Kidney (tissue), 14 donors: ENCODE results near the gene ZAR1. TPM values are rescaled to one million over a fixed set of nuclear protein-coding genes. Genes with fewer than 3 reads are reported as not detected.
A peak's percentile ranks its signal among the peaks of the same experiment; 100 is the strongest.

Experiments used
- DNase-seq, 5 donors: peaks; one replicate each; pipeline ENCODE4 v3.0.0-alpha.2; 2013 to 2020
- FAIRE-seq: peaks from 2 replicates; lab custom pipeline; 2012; peaks lifted over from hg19 to GRCh38; lab: Jason Lieb, UNC
- H3K27ac ChIP-seq, 2 donors: one replicate each; pipeline ENCODE4 v1.7.0; 2013; ENCODE audit warnings: low read depth in 2 of 2, low read length in 2 of 2, inconsistent platforms in 1 of 2
- H3K27me3 ChIP-seq: one replicate; pipeline ENCODE4 v1.7.1; 2013; ENCODE audit warnings: low read length, inconsistent platforms; ENCODE audit not compliant: control insufficient read depth, insufficient read depth
- H3K36me3 ChIP-seq, 3 donors: one replicate each; pipeline versions ENCODE4 v1.7.0 to v1.7.1; 2013; ENCODE audit warnings: low read length in 3 of 3, control low read depth in 1 of 3, inconsistent platforms in 1 of 3; ENCODE audit not compliant: insufficient read depth in 3 of 3, control insufficient read depth in 2 of 3
- H3K4me1 ChIP-seq, 3 donors: one replicate each; pipeline versions ENCODE4 v1.7.0 to v1.7.1; 2013; ENCODE audit warnings: low read length in 3 of 3, inconsistent platforms in 1 of 3, low read depth in 1 of 3; ENCODE audit not compliant: control insufficient read depth in 2 of 3, insufficient read depth in 2 of 3
- H3K4me3 ChIP-seq, 3 donors: one replicate each; pipeline versions ENCODE4 v1.7.0 to v1.8.1; 2013; ENCODE audit warnings: low read length in 3 of 3, control low read depth in 1 of 3, inconsistent platforms in 1 of 3
- H3K9ac ChIP-seq, 3 donors: one replicate each; pipeline versions ENCODE4 v1.7.0 to v1.7.1; 2013; ENCODE audit warnings: low read length in 3 of 3, control low read depth in 1 of 3, inconsistent platforms in 1 of 3
- H3K9me3 ChIP-seq, 3 donors: one replicate each; pipeline versions ENCODE4 v1.7.0 to v1.7.1; 2013; ENCODE audit warnings: low read length in 3 of 3, control low read depth in 1 of 3, inconsistent platforms in 1 of 3; ENCODE audit not compliant: control insufficient read depth in 2 of 3, insufficient read depth in 1 of 3
- intact Hi-C: fragments of 100-400 bp; cut with DNase I; formaldehyde crosslinking; loops from one replicate; pipeline ENCODE4 v1.11.1; 2022
- polyA plus RNA-seq: library from polyadenylated mRNA; stranded (reverse); fragments of 350-450 nt; fragmentation: Illumina TruSeq; extraction: RNeasy Lipid Tissue Mini Kit (QIAGEN cat#74804); gene quantifications from one replicate; pipeline ENCODE4 v1.2.3, GENCODE V29; 2014; ENCODE audit warnings: low read depth, low replicate concordance; ENCODE audit not compliant: insufficient read depth
- total RNA-seq: library from RNA; stranded (reverse); fragmentation: NEBNext Ultra II Directional; extraction: Animal tissue kit (Norgen Biotek cat#: 25700); gene quantifications from one replicate; pipeline ENCODE4 v1.2.1, GENCODE V29; 2021
- TF ChIP-seq, protein P1 (sequence below): IDR thresholded peaks from 3 replicates; pipeline ENCODE4 v1.5.1; 2012; ENCODE audit warnings: mild to moderate bottlenecking, moderate library complexity, borderline replicate concordance; ENCODE audit not compliant: insufficient read depth; ENCODE audit errors: extremely low read depth
- donor health status: control.
- donor health status: control.
- donor health status: control.
- donor health status: control.
- donor health status: control.
- donor health status: DM: yes; HTN: yes; CAD: no.
- donor health status: Normal renal cell carcinoma (clear cell type).

The ZAR1 gene
- total and polyA plus RNA-seq, 2 donors from 2014 or later, result not detected

DNA sequence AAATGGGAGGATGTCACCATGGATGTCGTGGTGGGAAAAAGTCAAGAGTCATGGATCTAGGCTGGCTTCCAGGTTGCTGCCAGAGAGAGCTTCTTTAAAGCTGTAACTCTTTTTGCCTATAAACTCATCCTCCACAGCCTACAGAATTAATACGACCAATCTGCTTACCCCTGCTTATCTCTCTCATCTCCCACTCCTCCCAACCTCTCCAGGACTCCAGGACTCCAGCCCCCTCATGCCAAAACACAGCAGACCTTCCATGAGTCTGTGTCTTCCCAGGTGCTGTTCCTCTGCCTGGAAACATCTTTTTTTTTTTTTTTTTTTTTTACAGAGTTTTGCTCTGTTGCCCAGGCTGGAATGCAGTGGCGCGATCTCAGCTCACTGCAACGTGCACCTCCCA, 22.2 kb upstream of the ZAR1 start:
- Histone ChIP-seq H3K27ac (no peak overlapping the region), H3K9me3 (no peaks in the 10 kb centered on the region), H3K9ac (no peak overlapping the region), H3K4me3 (no peak overlapping the region), H3K4me1 (no peaks in the 10 kb centered on the region), H3K36me3 (no peaks in the 10 kb centered on the region), H3K27me3 (no peaks in the 10 kb centered on the region)
- peak in 1 of 5 donors; percentile 4 for DNase-seq
- FAIRE-seq, result no peak
- intact Hi-C loops, result no loop called here
- TF ChIP-seq, protein P1, sequence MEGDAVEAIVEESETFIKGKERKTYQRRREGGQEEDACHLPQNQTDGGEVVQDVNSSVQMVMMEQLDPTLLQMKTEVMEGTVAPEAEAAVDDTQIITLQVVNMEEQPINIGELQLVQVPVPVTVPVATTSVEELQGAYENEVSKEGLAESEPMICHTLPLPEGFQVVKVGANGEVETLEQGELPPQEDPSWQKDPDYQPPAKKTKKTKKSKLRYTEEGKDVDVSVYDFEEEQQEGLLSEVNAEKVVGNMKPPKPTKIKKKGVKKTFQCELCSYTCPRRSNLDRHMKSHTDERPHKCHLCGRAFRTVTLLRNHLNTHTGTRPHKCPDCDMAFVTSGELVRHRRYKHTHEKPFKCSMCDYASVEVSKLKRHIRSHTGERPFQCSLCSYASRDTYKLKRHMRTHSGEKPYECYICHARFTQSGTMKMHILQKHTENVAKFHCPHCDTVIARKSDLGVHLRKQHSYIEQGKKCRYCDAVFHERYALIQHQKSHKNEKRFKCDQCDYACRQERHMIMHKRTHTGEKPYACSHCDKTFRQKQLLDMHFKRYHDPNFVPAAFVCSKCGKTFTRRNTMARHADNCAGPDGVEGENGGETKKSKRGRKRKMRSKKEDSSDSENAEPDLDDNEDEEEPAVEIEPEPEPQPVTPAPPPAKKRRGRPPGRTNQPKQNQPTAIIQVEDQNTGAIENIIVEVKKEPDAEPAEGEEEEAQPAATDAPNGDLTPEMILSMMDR, result no peak

DNA sequence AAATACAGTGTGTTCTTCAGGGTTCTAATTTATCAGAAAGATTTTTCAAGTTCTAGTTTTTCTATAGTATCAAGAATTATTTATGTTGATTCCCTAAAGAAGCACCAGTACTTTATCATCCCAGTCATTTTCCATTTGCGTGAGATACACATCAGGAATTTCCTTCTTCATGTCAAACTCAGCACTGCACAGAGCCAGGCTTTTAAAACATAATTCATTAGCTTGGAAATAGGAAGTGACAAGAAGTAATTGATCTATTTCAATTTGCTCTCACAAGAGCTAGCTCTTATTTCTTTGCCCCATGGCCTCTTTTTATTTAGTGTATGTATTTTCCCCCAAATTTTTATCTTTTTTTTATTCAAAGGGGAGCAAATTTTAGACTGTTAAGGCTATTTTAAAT, 19.9 kb upstream of the ZAR1 start:
- Histone ChIP-seq H3K9ac (no peak overlapping the region), H3K36me3 (no peaks in the 10 kb centered on the region), H3K4me1 (no peaks in the 10 kb centered on the region), H3K9me3 (no peaks in the 10 kb centered on the region), H3K27ac (no peak overlapping the region), H3K27me3 (no peaks in the 10 kb centered on the region), H3K4me3 (no peak overlapping the region)
- DNase-seq (no peak), FAIRE-seq (no peak)
- TF ChIP-seq, protein P1, result no peak
- intact Hi-C loops, result no loop called here

DNA sequence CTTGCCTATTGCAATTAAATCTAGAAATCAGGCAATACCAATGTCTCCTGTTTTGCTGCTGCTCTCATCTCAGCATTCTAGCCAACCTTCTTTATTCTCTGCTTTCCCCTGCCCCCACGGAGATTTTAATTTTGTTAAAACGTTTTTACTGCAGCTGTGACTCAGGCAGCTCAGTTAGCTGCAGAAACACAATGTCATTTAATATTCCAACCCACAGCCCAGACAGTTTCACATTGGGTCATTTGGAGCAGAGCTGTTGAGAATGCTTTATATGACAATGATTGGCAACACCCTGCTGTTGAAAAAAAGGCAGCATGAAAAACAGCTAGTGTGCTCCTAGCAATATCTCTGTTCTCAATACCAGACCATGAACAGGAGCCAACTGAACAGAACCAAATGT, 19.5 kb upstream of the ZAR1 start:
- no peak overlapping the region for H3K27ac ChIP-seq
- no peaks in the 10 kb centered on the region for H3K9me3 ChIP-seq
- H3K36me3 ChIP-seq, result no peaks in the 10 kb centered on the region
- FAIRE-seq, result no peak
- DNase-seq, result no peak
- H3K9ac ChIP-seq, result no peak overlapping the region
- intact Hi-C loops, result no loop called here
- H3K4me3 ChIP-seq, result no peak overlapping the region
- no peaks in the 10 kb centered on the region for H3K4me1 ChIP-seq
- TF ChIP-seq, protein P1, result no peak
- no peaks in the 10 kb centered on the region for H3K27me3 ChIP-seq

DNA sequence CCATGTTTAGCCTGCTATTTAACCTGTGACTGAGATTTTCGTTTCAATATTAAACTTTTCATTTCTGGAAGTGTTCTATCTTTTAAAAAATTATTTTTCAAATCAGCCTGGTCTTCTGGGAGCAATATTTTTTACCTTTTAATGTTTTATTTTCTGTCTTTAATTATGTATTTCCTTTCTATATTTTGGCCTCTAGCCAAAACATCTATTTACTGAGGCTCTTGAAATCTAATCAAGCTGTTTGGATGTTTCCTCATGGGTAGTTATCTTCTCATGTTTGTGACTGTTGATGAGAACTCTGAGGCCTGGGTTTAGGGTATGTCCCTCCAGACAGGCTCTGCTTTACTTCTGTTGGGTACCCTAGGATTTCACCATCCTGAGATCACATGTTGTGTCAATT, 17.3 kb upstream of the ZAR1 start:
- Histone ChIP-seq H3K27me3 (no peaks in the 10 kb centered on the region), H3K36me3 (no peaks in the 10 kb centered on the region), H3K9ac (no peak overlapping the region), H3K4me3 (no peak overlapping the region), H3K4me1 (no peaks in the 10 kb centered on the region), H3K9me3 (no peaks in the 10 kb centered on the region), H3K27ac (no peak overlapping the region)
- intact Hi-C loops, result no loop called here
- DNase-seq (no peak), FAIRE-seq (no peak)
- TF ChIP-seq, protein P1, result no peak
